Activated CD4-positive, alpha-beta memory T cell treated with anti-CD3 and anti-CD28 coated beads, Interleukin-2, amount 10 ng/mL, durations not matched to agents 7 days and 5 days (primary cell): ENCODE results near the gene TESK2. TPM values are rescaled to one million over a fixed set of nuclear protein-coding genes. Genes with fewer than 3 reads are reported as not detected.
"Not testable (repeated sequence)": the region's sequence is repeated elsewhere in the genome, so short reads cannot be mapped to it uniquely, and the experiment has no call there.

Experiments
- CTCF ChIA-PET: fragments of 350-600 bp; sonication (Branson Sonifier 250); formaldehyde crosslinking; loops from one replicate; lab custom pipeline; 2021; ENCODE audit warnings: antibody characterized with exemption, inconsistent platforms; lab: Charles Lee
- POLR2A ChIA-PET: fragments of 350-600 bp; sonication (Branson Sonifier 250); formaldehyde crosslinking; loops from one replicate; lab custom pipeline; 2021; ENCODE audit warnings: antibody characterized with exemption; lab: Charles Lee
- DNase-seq: peaks from one replicate; pipeline ENCODE4 v3.0.0-alpha.2; 2020
- H3K27ac Mint-ChIP-seq: one replicate; pipeline ENCODE4 v1.8.0; 2021; ENCODE audit warnings: mild to moderate bottlenecking, mixed read lengths
- H3K27me3 Mint-ChIP-seq: one replicate; pipeline ENCODE4 v1.8.0; 2021; ENCODE audit warnings: mixed read lengths
- H3K36me3 Mint-ChIP-seq: one replicate; pipeline ENCODE4 v1.8.0; 2021; ENCODE audit warnings: low read depth, mixed read lengths
- H3K4me1 Mint-ChIP-seq: one replicate; pipeline ENCODE4 v1.8.0; 2021; ENCODE audit warnings: mixed read lengths
- H3K4me3 Mint-ChIP-seq: one replicate; pipeline ENCODE4 v1.8.0; 2021; ENCODE audit warnings: mild to moderate bottlenecking, mixed read lengths
- H3K9me3 Mint-ChIP-seq: one replicate; pipeline ENCODE4 v1.8.0; 2021; ENCODE audit warnings: mixed read lengths
- total RNA-seq, 2 experiments: library from RNA; stranded (reverse); gene quantifications; one replicate each; pipeline ENCODE4 v1.2.3, GENCODE V29; 2021

The TESK2 gene
- total RNA-seq, 2 experiments from 2014 or later: 3.7 to 4.3 TPM

DNA sequence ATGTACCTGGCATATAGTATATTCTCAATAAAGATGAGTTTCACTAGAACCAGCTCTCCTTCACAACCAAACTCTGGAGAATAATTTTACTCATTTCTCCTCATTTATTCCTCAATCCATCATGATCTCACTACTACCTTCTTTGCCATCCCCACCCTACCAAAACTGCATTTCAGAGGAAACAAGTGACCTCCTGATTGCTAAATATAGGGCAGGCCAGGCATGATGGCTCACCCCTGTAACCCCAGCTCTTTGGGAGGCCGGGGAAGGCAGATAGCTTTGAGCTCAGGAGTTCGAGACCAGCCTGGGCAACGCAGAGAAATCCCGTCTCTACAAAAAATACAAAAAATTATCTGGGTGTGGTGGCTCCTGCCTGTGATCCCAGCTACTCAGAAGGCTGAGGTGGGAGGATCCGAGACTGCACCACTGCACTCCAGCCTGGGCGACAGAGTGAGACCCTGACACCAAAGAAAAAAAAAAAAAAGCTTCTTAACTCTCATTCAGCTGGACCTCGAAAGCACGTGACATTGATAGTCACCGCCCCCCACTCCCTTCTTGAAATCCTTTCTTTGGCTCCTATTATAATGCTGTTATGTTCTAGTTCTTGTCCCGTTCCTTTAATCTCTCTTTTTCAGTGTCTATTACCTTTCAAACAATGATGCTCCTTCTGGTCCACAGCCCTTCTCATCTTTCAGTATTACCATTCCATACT, 2.1 kb downstream of the TESK2 start:
- no peak overlapping the region for H3K4me3 Mint-ChIP-seq
- H3K4me1 Mint-ChIP-seq: peaks cover 7% of the 10 kb centered on the region
- ChIA-PET CTCF (interaction anchor here (1.3 to 7.2 kb wide), 3 partner anchors 94 to 474 kb away, joined by 3 to 104 read pairs (median 4); partner anchors contain the start of genes HECTD3 and UROD), POLR2A (interaction anchor here (1.2 to 7.0 kb wide), 6 partner anchors 12 to 478 kb away, joined by 3 to 71 read pairs (median 12); partner anchors contain the start of genes CCDC163, HECTD3, MMACHC and MUTYH)
- no peak overlapping the region for H3K27ac Mint-ChIP-seq
- peaks cover 7% of the 10 kb centered on the region for H3K27me3 Mint-ChIP-seq
- no peak for DNase-seq
- H3K9me3 Mint-ChIP-seq: no peaks in the 10 kb centered on the region
- peaks cover 3% of the 10 kb centered on the region for H3K36me3 Mint-ChIP-seq

DNA sequence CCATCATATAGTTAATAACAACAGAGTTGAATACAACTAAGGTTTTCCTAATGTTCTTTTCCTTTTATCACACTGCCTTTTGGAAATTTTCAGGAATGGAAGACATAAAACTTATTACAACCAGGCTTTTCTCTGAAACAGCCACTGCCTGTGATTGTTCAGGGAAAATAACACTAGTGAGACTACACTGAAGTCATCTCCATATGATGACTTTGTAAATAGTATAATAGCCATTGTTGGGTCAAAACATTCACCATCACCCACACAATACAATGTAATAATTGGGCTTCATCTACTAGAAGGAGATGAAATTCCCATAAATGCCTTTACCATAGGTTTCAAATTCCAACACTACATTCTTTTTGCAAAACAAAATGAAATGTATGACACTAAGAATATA, 5.0 kb downstream of the TESK2 start:
- CTCF ChIA-PET: no interaction called here
- Mint-ChIP-seq H3K36me3 (peaks cover 3% of the 10 kb centered on the region), H3K27me3 (peaks cover 7% of the 10 kb centered on the region), H3K4me3 (no peak overlapping the region), H3K27ac (no peak overlapping the region), H3K4me1 (peaks cover 3% of the 10 kb centered on the region), H3K9me3 (no peaks in the 10 kb centered on the region)
- no peak for DNase-seq
- POLR2A ChIA-PET: no interaction called here

DNA sequence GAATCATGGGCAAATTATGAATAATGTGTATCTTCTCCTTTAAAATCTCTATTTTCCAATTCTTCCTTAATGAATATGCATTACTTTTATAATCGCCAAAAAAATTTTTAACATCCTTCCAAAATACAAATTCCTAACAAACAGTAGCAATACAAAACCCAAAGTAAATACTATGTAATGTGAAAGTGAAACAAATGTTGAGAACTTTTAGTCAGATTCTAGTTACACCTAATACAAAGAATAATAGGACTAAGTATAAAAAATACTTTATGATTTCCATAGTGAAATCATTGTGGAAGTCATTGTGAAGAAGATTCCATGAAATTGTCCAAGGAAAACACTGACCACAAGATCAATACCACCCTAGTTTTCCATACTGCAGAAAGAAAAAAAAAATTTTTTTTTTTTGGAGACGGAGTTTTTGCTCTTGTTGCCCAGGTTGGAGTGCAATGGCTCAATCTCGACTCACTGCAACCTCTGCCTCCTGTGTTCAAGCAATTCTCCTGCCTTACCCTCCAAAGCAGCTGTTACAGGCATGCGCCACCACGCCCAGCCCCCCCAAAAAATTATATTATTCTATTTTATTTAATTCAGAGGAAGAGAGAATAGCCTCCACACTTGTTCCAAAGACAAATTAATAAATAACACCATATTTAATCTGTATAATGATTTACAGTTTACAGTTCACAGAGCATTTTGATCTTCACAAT, 11.8 kb downstream of the TESK2 start:
- no peak overlapping the region for H3K4me3 Mint-ChIP-seq
- H3K27ac Mint-ChIP-seq: no peak overlapping the region
- ChIA-PET POLR2A (no interaction called here), CTCF (no interaction called here)
- peaks cover 4% of the 10 kb centered on the region for H3K4me1 Mint-ChIP-seq
- no peaks in the 10 kb centered on the region for H3K27me3 Mint-ChIP-seq
- DNase-seq: no peak
- H3K36me3 Mint-ChIP-seq: no peaks in the 10 kb centered on the region
- no peaks in the 10 kb centered on the region for H3K9me3 Mint-ChIP-seq

DNA sequence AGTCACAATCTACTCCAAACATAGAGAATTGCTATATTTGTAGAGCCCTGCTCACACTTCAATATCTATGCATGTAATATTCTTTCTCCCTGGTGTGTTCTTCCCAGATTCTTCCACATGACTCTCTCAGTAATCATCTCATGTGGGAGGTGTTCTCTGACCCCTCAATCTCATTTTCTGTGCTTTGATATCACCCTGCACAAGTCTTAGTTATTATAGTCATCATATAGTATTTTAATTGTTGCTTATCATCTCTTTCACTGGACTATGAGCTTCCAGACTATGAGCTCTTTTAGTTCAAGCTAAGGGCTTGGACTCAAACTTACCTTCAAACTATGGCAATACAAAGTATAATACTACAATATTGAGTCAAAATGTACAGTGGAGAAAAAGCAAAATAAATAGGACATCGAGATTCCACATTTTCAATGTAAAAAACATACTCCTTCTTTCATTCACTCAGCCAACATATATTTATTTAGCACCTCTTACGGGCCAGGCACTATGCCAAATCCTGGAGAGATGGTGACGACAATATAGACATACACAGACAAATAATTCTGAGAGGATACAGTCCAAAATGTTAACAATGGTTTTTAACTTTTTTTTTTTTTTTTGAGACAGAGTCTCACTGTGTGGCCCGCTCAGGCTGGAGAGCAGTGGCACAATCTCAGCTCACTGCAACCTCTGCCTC, 12.7 kb downstream of the TESK2 start:
- Mint-ChIP-seq H3K27ac (no peak overlapping the region), H3K4me1 (peaks cover 4% of the 10 kb centered on the region), H3K36me3 (no peaks in the 10 kb centered on the region), H3K9me3 (no peaks in the 10 kb centered on the region), H3K4me3 (no peak overlapping the region), H3K27me3 (no peaks in the 10 kb centered on the region)
- POLR2A ChIA-PET: no interaction called here
- CTCF ChIA-PET: interaction anchor here (1.1 kb wide), 1 partner anchor 15 kb away, joined by 6 read pairs; no protein-coding TSS in a partner anchor
- no peak for DNase-seq

DNA sequence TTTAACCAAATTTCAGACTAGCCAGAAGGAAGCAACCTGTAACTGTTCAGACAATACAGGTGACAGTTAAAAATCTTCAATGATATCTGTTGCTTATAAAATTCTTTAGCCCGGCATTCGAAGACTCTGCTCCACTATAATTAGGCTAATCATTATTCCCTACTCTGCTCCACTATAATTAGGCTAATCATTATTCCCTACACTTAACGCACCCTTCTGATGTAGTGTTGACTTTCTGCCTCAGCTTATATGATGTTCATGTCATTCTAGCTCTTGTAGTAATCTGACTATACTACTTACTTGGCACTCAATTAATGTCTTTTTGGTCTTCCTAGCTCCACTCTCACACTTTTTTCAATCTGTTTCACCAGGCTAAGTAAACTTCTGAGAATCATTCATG, 13.3 kb downstream of the TESK2 start:
- POLR2A ChIA-PET: interaction anchor here (0.6 kb wide), 1 partner anchor 10 kb away, joined by 3 read pairs; no protein-coding TSS in a partner anchor
- H3K36me3 Mint-ChIP-seq: no peaks in the 10 kb centered on the region
- H3K27me3 Mint-ChIP-seq: no peaks in the 10 kb centered on the region

DNA sequence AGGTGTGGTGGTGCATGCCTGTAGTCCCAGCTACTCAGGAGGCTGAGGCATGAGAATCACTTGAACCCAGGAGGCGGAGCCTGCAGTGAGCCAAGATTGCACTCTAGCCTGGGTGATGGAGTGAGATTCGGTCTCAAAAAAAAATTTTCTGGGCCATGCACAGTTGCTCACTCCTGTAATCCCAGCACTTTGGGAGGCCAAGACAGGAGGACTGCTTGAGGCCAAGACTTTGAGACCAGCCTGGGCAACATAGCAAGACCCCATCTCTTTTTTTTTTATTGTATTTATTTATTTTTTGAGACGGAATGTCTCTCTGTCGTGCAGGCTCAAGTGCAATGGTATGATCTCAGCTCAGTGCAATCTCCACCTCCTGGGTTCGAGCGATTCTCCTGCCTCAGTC, 16.8 kb downstream of the TESK2 start:
- H3K4me1 Mint-ChIP-seq, H3K9me3 Mint-ChIP-seq, H3K36me3 Mint-ChIP-seq, H3K4me3 Mint-ChIP-seq, CTCF ChIA-PET, H3K27me3 Mint-ChIP-seq, DNase-seq, POLR2A ChIA-PET, H3K27ac Mint-ChIP-seq: not testable (repeated sequence)

More for the DNA sequence above, 13.3 kb downstream of the TESK2 start:
- H3K9me3 Mint-ChIP-seq: no peaks in the 10 kb centered on the region
- no peak for DNase-seq
- H3K4me1 Mint-ChIP-seq: peaks cover 4% of the 10 kb centered on the region
- no peak overlapping the region for H3K4me3 Mint-ChIP-seq
- no peak overlapping the region for H3K27ac Mint-ChIP-seq
- CTCF ChIA-PET: interaction anchor here (1.1 kb wide), 1 partner anchor 16 kb away, joined by 6 read pairs; no protein-coding TSS in a partner anchor

DNA sequence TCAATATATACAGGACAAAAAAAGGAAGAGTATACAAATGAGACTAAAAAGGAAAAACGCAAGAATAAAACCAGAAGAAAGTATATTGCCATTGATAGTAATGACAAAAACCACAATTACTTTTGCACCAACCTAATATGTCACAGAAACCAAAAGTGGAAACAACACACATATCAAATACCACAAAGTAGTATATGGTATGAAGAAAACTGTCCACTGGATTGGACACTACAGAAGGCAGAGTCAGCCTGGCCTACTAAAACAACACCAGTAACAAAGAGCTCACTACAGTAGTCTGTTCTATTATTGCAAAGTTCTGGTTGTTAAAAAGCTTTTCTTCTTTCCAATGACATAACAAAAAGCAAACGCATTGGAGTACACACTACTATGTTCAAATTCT, 17.7 kb downstream of the TESK2 start:
- no peaks in the 10 kb centered on the region for H3K27me3 Mint-ChIP-seq
- no peak overlapping the region for H3K4me3 Mint-ChIP-seq
- CTCF ChIA-PET: no interaction called here
- H3K4me1 Mint-ChIP-seq: peaks cover 5% of the 10 kb centered on the region
- POLR2A ChIA-PET: no interaction called here
- H3K36me3 Mint-ChIP-seq: no peaks in the 10 kb centered on the region
- H3K27ac Mint-ChIP-seq: no peak overlapping the region
- no peaks in the 10 kb centered on the region for H3K9me3 Mint-ChIP-seq
- no peak for DNase-seq

DNA sequence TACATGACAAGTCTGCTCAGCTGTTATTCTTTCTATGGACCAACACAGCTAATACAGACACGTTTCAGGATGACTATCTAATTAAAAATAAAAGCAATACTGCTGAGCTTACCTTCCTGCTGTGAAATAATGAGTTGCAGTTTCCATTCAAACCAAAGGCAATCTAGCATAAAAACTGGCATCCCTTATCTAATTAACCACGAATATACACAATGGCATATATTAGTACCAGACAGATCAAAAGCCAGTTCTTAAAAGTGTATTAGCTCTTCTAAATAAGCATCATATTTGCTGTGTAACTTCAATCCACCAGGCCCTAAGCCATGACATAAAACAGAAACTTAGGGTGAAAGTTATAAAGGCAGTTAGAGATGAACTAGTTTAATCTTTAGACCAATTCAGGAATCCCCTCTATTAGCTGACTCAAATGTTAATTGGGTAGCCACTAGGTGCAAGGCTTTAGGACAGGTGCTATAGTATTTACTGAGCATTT, 20.6 kb downstream of the TESK2 start:
- H3K36me3 Mint-ChIP-seq: no peaks in the 10 kb centered on the region
- no peaks in the 10 kb centered on the region for H3K27me3 Mint-ChIP-seq
- H3K4me1 Mint-ChIP-seq: peaks cover 5% of the 10 kb centered on the region
- H3K27ac Mint-ChIP-seq: no peak overlapping the region
- ChIA-PET POLR2A (no interaction called here), CTCF (no interaction called here)
- DNase-seq: no peak
- no peak overlapping the region for H3K4me3 Mint-ChIP-seq
- H3K9me3 Mint-ChIP-seq: no peaks in the 10 kb centered on the region

DNA sequence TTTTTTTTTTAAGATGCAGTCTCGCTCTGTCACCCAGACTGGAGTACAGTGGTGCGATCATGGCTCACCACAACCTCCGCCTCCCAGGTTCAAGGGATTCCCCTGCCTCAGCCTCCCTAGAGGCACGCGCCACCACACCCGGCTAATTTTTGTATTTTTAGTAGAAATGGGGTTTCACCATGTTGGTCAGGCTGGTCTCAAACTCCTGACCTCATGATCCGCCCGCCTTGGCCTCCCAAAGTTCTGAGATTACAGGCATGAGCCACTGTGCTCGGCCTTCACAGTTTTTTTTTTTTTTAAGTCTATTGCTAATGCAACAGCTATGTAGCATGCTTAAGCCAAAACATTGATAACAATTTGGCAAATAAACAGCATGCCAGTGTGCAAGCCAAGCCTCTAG, 23.6 kb downstream of the TESK2 start:
- DNase-seq, H3K9me3 Mint-ChIP-seq, POLR2A ChIA-PET, H3K36me3 Mint-ChIP-seq, CTCF ChIA-PET, H3K4me1 Mint-ChIP-seq, H3K4me3 Mint-ChIP-seq, H3K27ac Mint-ChIP-seq, H3K27me3 Mint-ChIP-seq: not testable (repeated sequence)

DNA sequence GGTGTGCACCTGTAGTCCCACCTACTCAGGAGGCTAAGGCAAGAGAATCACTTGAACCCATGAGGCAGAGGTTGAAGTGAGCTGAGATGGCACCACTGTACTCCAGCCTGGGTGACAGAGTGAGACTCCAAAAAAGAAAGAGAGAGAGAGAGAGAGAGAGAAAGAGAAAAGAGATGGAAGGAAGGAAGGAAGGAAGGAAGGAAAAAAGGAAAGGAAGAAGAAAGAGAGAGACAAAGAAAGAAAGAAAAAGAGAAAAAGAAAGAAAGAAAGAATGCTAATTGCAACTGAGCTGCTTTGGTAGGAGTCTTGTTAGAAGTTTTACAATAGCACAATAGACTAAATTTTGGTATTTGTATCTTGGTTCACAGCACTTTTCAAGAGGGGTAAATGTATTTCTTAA, 25.7 kb downstream of the TESK2 start:
- CTCF ChIA-PET: no interaction called here
- no peak for DNase-seq
- Mint-ChIP-seq H3K4me3 (no peak overlapping the region), H3K27ac (no peak overlapping the region), H3K9me3 (no peaks in the 10 kb centered on the region), H3K36me3 (no peaks in the 10 kb centered on the region), H3K27me3 (no peaks in the 10 kb centered on the region), H3K4me1 (peaks cover 5% of the 10 kb centered on the region)
- POLR2A ChIA-PET: no interaction called here

DNA sequence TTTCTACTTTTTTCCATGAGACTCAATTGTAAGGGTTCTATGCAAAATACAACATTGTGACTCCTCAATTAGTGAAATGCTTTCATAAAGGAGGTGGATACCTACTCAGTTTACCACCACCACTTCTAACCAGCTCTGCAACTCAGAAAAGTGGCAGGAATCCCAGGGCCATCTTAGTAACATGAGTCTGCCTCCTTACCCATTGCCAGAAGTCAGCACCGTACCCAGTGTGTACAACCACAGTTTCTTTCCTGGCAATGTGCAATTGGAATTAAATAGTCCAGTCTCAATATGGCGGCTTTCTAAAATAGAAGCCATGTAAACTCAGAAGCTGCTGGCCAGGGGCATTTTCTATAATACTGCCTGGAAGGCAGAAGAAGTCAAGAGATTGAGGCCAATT, 32.1 kb downstream of the TESK2 start:
- Mint-ChIP-seq H3K27me3 (no peaks in the 10 kb centered on the region), H3K27ac (no peak overlapping the region), H3K4me1 (no peaks in the 10 kb centered on the region), H3K9me3 (no peaks in the 10 kb centered on the region), H3K4me3 (no peak overlapping the region), H3K36me3 (no peaks in the 10 kb centered on the region)
- POLR2A ChIA-PET: no interaction called here
- DNase-seq: no peak
- CTCF ChIA-PET: no interaction called here

DNA sequence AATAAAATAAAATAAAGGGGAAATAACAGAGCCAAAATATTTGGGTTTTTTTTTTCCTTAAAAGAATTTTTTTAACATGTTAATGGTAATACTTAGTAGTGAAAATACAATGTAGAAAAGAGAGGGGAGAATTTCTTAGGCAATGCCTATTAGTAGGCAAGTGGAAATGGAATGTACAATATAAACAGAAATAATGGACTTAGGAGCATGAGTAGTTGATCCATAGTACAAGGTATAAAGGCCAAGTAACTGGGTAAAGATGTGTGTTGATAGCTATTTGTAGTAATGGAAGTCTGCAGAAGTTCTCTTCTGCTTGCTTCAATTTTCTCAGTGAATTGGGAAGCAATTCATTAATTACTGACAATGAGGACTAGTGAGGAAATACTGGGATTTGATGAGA, 34.4 kb downstream of the TESK2 start:
- no peaks in the 10 kb centered on the region for H3K27me3 Mint-ChIP-seq
- DNase-seq: no peak
- ChIA-PET CTCF (no interaction called here), POLR2A (no interaction called here)
- no peak overlapping the region for H3K27ac Mint-ChIP-seq
- no peaks in the 10 kb centered on the region for H3K9me3 Mint-ChIP-seq
- no peaks in the 10 kb centered on the region for H3K36me3 Mint-ChIP-seq
- H3K4me3 Mint-ChIP-seq: no peak overlapping the region
- H3K4me1 Mint-ChIP-seq: no peaks in the 10 kb centered on the region

DNA sequence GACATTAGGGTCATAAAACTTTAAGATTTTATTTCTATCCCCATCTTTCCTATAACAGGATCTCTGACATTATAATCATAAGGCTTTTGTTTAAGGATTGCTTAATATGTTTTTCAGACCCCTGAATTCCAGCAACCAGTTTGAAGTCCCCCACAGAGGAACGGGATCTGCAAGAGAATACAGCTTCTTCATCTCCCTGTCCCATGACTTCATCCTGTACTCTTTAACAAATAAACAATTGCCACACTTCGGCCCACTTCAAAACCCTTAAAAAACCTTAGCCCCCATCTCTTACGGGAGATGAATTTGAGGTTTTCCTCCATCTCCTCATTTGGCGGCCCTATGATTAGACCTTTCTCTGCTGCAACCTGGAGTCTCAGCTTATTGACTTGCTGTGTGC, 35.8 kb downstream of the TESK2 start:
- Mint-ChIP-seq H3K4me1 (no peaks in the 10 kb centered on the region), H3K36me3 (no peaks in the 10 kb centered on the region)
- CTCF ChIA-PET: no interaction called here

More for the DNA sequence above, 35.8 kb downstream of the TESK2 start:
- no peaks in the 10 kb centered on the region for H3K9me3 Mint-ChIP-seq
- H3K4me3 Mint-ChIP-seq: no peak overlapping the region
- POLR2A ChIA-PET: no interaction called here
- H3K27me3 Mint-ChIP-seq: no peaks in the 10 kb centered on the region
- no peak for DNase-seq
- no peak overlapping the region for H3K27ac Mint-ChIP-seq
